ENCODE data around the gene L3MBTL4. TPM values are rescaled to one million over a fixed set of nuclear protein-coding genes. Genes with fewer than 3 reads are reported as not detected.

L3MBTL4 gene
- polyA plus RNA-seq, 1 of the 3 experiments (the other 2 are of a cell fraction), result 0.02 TPM

- CTCF ChIA-PET, result no interaction called here
- POLR2A ChIA-PET, result no interaction called here
- H3K27me3 ChIP-seq (ENCODE audit: insufficient read depth), result no peaks in the 10 kb centered on the region
- H3K4me1 ChIP-seq (ENCODE audit: control insufficient read depth in 1 of 2, insufficient read depth in 2 of 2, low read depth in 1 of 2, low read length in 1 of 2), result no peaks in the 10 kb centered on the region
- H3K4me3 ChIP-seq (ENCODE audit: low read depth in 2 of 2, low read length in 1 of 2), result no peak overlapping the region
- H3K9me3 ChIP-seq, result no peaks in the 10 kb centered on the region
- no peaks in the 10 kb centered on the region for H3F3A ChIP-seq (replicated peaks; ENCODE audit: insufficient read depth)
- no peaks in the 10 kb centered on the region for H3K9me2 ChIP-seq
- WGBS (ENCODE audit: low lambda C conversion rate), result 20% methylated on average over 3 of the region's 3 CpGs
- no peak overlapping the region for H3K9ac ChIP-seq
- no peak overlapping the region for H3K4me2 ChIP-seq
- no peak overlapping the region for H2AFZ ChIP-seq (ENCODE audit: low read depth)
- H3K27ac ChIP-seq (ENCODE audit: low read depth in 2 of 2, low read length in 1 of 2), result no peak overlapping the region
- TF ChIP-seq RFX5 (IDR thresholded peaks at IDR 0.05; ENCODE audit: low read length), result no peak
- TF ChIP-seq FOXM1 (IDR thresholded peaks at IDR 0.05; ENCODE audit: low read depth), result no peak
- no peak for TF ChIP-seq FOXJ3 (CRISPR knock-in tag; IDR thresholded peaks at IDR 0.05)
- no peak for TF ChIP-seq CHD2 (IDR thresholded peaks at IDR 0.05; ENCODE audit: low read length, partially characterized antibody)
- no peak for TF ChIP-seq RAD21 (IDR thresholded peaks at IDR 0.05; ENCODE audit: low read length)
- TF ChIP-seq GABPA (IDR thresholded peaks at IDR 0.05; ENCODE audit: low read depth), result no peak
- TF ChIP-seq POLR2AphosphoS5 (IDR thresholded peaks at IDR 0.05; ENCODE audit: low read depth, low read length), result no peak
- no peak for TF ChIP-seq NFIC (IDR thresholded peaks at IDR 0.05; ENCODE audit: borderline replicate concordance)
- no peak for TF ChIP-seq ELF1 (IDR thresholded peaks at IDR 0.05)
- TF ChIP-seq TEAD4 (IDR thresholded peaks at IDR 0.05; ENCODE audit: borderline replicate concordance, insufficient read depth), result no peak
- TF ChIP-seq, protein P1, sequence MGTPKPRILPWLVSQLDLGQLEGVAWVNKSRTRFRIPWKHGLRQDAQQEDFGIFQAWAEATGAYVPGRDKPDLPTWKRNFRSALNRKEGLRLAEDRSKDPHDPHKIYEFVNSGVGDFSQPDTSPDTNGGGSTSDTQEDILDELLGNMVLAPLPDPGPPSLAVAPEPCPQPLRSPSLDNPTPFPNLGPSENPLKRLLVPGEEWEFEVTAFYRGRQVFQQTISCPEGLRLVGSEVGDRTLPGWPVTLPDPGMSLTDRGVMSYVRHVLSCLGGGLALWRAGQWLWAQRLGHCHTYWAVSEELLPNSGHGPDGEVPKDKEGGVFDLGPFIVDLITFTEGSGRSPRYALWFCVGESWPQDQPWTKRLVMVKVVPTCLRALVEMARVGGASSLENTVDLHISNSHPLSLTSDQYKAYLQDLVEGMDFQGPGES (IDR thresholded peaks at IDR 0.05; ENCODE audit: low read depth, low read length), result no peak
- TF ChIP-seq EP300 (IDR thresholded peaks at IDR 0.05; ENCODE audit: borderline replicate concordance in 1 of 2, low read depth in 1 of 2, low read length in 1 of 2), result no peak
- no peak for TF ChIP-seq MXI1 (IDR thresholded peaks at IDR 0.05; ENCODE audit: low read depth, low read length)
- TF ChIP-seq EZH2phosphoT487 (IDR thresholded peaks at IDR 0.05; ENCODE audit: borderline replicate concordance, low read depth), result no peak
- TF ChIP-seq CTCF (IDR thresholded peaks at IDR 0.05), result no peak
- no peak for TF ChIP-seq TCF12 (IDR thresholded peaks at IDR 0.05)
- TF ChIP-seq FOSL2 (IDR thresholded peaks at IDR 0.05; ENCODE audit: borderline replicate concordance, low read depth), result no peak
- no peak for TF ChIP-seq RCOR1 (IDR thresholded peaks at IDR 0.05; ENCODE audit: low read length)
- no peaks in the 10 kb centered on the region for H4K20me1 ChIP-seq (ENCODE audit: insufficient read depth)
- no peaks in the 10 kb centered on the region for H3K79me2 ChIP-seq (ENCODE audit: insufficient read depth)
- no peak for DNase-seq
- no peaks in the 10 kb centered on the region for H3K36me3 ChIP-seq (replicated peaks in 1 of 2; ENCODE audit: control insufficient read depth in 1 of 2, insufficient read depth in 2 of 2, low read length in 1 of 2)
Measured at GRCh38 chr18:5937795-5938194, 476.9 kb downstream of the L3MBTL4 start.

DNA sequence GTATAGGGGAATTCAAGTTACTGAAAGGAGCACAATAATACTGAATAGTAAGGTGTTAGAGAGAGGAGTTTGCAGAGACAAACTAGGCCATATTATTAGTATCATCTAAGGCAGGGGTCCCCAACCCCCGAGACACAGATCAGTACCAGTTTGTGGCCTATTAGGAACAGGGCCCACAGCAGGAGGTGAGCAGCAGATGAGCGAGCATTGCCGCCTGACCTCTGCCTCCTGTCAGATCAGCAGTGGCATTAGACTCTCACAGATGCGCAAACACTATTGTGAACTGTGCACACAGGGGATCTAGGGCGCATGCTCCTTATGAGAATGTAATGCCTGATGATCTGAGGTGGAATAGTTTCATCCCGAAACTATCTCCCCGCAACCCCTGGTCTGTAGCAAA lies 477.6 kb downstream of the L3MBTL4 start:
- CTCF ChIA-PET, result no interaction called here
- no peak overlapping the region for H3K4me2 ChIP-seq
- no peaks in the 10 kb centered on the region for H3K79me2 ChIP-seq (ENCODE audit: insufficient read depth)
- H3K4me1 ChIP-seq (ENCODE audit: control insufficient read depth in 1 of 2, insufficient read depth in 2 of 2, low read depth in 1 of 2, low read length in 1 of 2), result no peaks in the 10 kb centered on the region
- no peak overlapping the region for H3K9ac ChIP-seq
- H3K27ac ChIP-seq (ENCODE audit: low read depth in 2 of 2, low read length in 1 of 2), result no peak overlapping the region
- H3K9me3 ChIP-seq, result no peaks in the 10 kb centered on the region
- no peaks in the 10 kb centered on the region for H3K27me3 ChIP-seq (ENCODE audit: insufficient read depth)
- DNase-seq, result no peak
- POLR2A ChIA-PET, result no interaction called here
- H2AFZ ChIP-seq (ENCODE audit: low read depth), result no peak overlapping the region
- no peaks in the 10 kb centered on the region for H3K9me2 ChIP-seq
- H3K36me3 ChIP-seq (replicated peaks in 1 of 2; ENCODE audit: control insufficient read depth in 1 of 2, insufficient read depth in 2 of 2, low read length in 1 of 2), result no peaks in the 10 kb centered on the region
- H3F3A ChIP-seq (replicated peaks; ENCODE audit: insufficient read depth), result no peaks in the 10 kb centered on the region
- H4K20me1 ChIP-seq (ENCODE audit: insufficient read depth), result no peaks in the 10 kb centered on the region
- 61% methylated on average over 6 of the region's 7 CpGs for WGBS (ENCODE audit: low lambda C conversion rate)
- no peak overlapping the region for H3K4me3 ChIP-seq (ENCODE audit: low read depth in 2 of 2, low read length in 1 of 2)
- no peak for TF ChIP-seq EP300 (IDR thresholded peaks at IDR 0.05; ENCODE audit: borderline replicate concordance in 1 of 2, low read depth in 1 of 2, low read length in 1 of 2)
- no peak for TF ChIP-seq JUND (IDR thresholded peaks at IDR 0.05)
- TF ChIP-seq, protein P2, sequence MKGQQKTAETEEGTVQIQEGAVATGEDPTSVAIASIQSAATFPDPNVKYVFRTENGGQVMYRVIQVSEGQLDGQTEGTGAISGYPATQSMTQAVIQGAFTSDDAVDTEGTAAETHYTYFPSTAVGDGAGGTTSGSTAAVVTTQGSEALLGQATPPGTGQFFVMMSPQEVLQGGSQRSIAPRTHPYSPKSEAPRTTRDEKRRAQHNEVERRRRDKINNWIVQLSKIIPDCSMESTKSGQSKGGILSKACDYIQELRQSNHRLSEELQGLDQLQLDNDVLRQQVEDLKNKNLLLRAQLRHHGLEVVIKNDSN (IDR thresholded peaks at IDR 0.05; ENCODE audit: borderline replicate concordance, low read depth), result no peak
- no peak for TF ChIP-seq GATA2 (CRISPR knock-in tag; IDR thresholded peaks at IDR 0.05)
- no peak for TF ChIP-seq SMC3 (IDR thresholded peaks at IDR 0.05; ENCODE audit: low read depth, low read length)
- TF ChIP-seq, protein P3, sequence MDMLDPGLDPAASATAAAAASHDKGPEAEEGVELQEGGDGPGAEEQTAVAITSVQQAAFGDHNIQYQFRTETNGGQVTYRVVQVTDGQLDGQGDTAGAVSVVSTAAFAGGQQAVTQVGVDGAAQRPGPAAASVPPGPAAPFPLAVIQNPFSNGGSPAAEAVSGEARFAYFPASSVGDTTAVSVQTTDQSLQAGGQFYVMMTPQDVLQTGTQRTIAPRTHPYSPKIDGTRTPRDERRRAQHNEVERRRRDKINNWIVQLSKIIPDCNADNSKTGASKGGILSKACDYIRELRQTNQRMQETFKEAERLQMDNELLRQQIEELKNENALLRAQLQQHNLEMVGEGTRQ (IDR thresholded peaks at IDR 0.05; ENCODE audit: borderline replicate concordance, low read depth, low read length), result no peak
- TF ChIP-seq RAD21 (IDR thresholded peaks at IDR 0.05; ENCODE audit: low read length), result no peak
- TF ChIP-seq FOXM1 (IDR thresholded peaks at IDR 0.05; ENCODE audit: low read depth), result no peak
- no peak for TF ChIP-seq NFIC (IDR thresholded peaks at IDR 0.05; ENCODE audit: borderline replicate concordance)
- TF ChIP-seq, protein P4, sequence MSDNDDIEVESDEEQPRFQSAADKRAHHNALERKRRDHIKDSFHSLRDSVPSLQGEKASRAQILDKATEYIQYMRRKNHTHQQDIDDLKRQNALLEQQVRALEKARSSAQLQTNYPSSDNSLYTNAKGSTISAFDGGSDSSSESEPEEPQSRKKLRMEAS (IDR thresholded peaks at IDR 0.05; ENCODE audit: low read depth), result no peak

Data from SK-N-SH (cell line).